Esophagus squamous epithelium (tissue), 5 donors: ENCODE results near the gene SDR42E1. TPM values are rescaled to one million over a fixed set of nuclear protein-coding genes. Genes with fewer than 3 reads are reported as not detected.
A peak's percentile ranks its signal among the peaks of the same experiment; 100 is the strongest.
"Not testable (repeated sequence)": the region's sequence is repeated elsewhere in the genome, so short reads cannot be mapped to it uniquely, and the experiment has no call there.

Experiments used
- DNase-seq: peaks from one replicate; lab custom pipeline; 2025; lab: John Stamatoyannopoulos, UW
- H3K27ac ChIP-seq, 4 donors: fragments of 200-600 bp; sonication (generic); one replicate each; pipeline ENCODE4 v1.5.1; 2016 to 2019; ENCODE audit warnings: mild to moderate bottlenecking in 1 of 4
- H3K27me3 ChIP-seq, 4 donors: fragments of 200-600 bp; sonication (generic); 1 replicate in 3 of 4; 2 replicates in 1 of 4; pipeline versions ENCODE4 v1.5.1 to v1.6.0; 2017 to 2021; ENCODE audit warnings: antibody characterized with exemption in 1 of 4
- H3K36me3 ChIP-seq, 3 donors: fragments of 200-600 bp; sonication (generic); one replicate each; pipeline ENCODE4 v1.5.1; 2016 to 2019
- H3K4me1 ChIP-seq, 3 donors: fragments of 200-600 bp; sonication (generic); one replicate each; pipeline ENCODE4 v1.5.1; 2017 to 2019
- H3K4me3 ChIP-seq, 4 donors: fragments of 200-600 bp; sonication (generic); 1 replicate in 3 of 4; 2 replicates in 1 of 4; pipeline ENCODE4 v1.5.1; 2016 to 2019; ENCODE audit warnings: mild to moderate bottlenecking in 2 of 4, moderate library complexity in 1 of 4
- H3K9me3 ChIP-seq, 3 donors: fragments of 200-600 bp; sonication (generic); one replicate each; pipeline ENCODE4 v1.5.1; 2016 to 2019
- POLR2A ChIP-seq, 4 donors: fragments of 450-650 bp; IDR thresholded peaks; one replicate each; pipeline ENCODE4 v1.6.1; 2017; ENCODE audit warnings: antibody characterized with exemption in 4 of 4, mild to moderate bottlenecking in 4 of 4, moderate library complexity in 3 of 4
- WGBS, 2 donors: methylation state at CpG; one replicate each; pipeline ENCODE4 v1.1.5; 2018; 5-methylcytosine and 5-hydroxymethylcytosine counted together
- intact Hi-C: fragments of 100-400 bp; cut with DNase I; formaldehyde crosslinking; loops from one replicate; pipeline ENCODE4 v1.15.0; 2022
- total RNA-seq, 4 donors: library from RNA; depleted of rRNA; stranded (reverse); fragments of >200 nt; gene quantifications; one replicate each; pipeline ENCODE4 v1.1.0, GENCODE V29; 2016
- TF ChIP-seq, protein P1 (sequence below), 6 experiments: fragments of 450-650 bp in 4 of 6; fragments of 200-600 bp in 2 of 6; sonication (generic) in 2 of 6; IDR thresholded peaks; one replicate each; pipeline ENCODE4 v1.5.1; 2016 to 2019; ENCODE audit warnings: antibody characterized with exemption in 6 of 6, mild to moderate bottlenecking in 4 of 6, moderate library complexity in 4 of 6
- donor health status: DM: yes; HTN: yes; CAD: no.

The SDR42E1 gene
- total RNA-seq, 4 donors from 2014 or later: 7.1 to 15.3 (median 12.3) TPM

GRCh38 chr16:81994485-81994884 lies 16.8 kb downstream of the SDR42E1 start:
- peaks cover 0 to 22% (median 16%) of the 10 kb centered on the region in 3 donors for H3K4me1 ChIP-seq
- 87 to 92% methylated on average over 5 of the region's 5 CpGs for WGBS, 2 donors
- peaks cover 0 to 11% (median 0%) of the 10 kb centered on the region in 3 donors for H3K36me3 ChIP-seq
- no peak overlapping the region for H3K4me3 ChIP-seq
- H3K9me3 ChIP-seq: no peaks in the 10 kb centered on the region
- intact Hi-C loops: no loop called here
- TF ChIP-seq, protein P1, sequence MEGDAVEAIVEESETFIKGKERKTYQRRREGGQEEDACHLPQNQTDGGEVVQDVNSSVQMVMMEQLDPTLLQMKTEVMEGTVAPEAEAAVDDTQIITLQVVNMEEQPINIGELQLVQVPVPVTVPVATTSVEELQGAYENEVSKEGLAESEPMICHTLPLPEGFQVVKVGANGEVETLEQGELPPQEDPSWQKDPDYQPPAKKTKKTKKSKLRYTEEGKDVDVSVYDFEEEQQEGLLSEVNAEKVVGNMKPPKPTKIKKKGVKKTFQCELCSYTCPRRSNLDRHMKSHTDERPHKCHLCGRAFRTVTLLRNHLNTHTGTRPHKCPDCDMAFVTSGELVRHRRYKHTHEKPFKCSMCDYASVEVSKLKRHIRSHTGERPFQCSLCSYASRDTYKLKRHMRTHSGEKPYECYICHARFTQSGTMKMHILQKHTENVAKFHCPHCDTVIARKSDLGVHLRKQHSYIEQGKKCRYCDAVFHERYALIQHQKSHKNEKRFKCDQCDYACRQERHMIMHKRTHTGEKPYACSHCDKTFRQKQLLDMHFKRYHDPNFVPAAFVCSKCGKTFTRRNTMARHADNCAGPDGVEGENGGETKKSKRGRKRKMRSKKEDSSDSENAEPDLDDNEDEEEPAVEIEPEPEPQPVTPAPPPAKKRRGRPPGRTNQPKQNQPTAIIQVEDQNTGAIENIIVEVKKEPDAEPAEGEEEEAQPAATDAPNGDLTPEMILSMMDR (IDR thresholded peaks at IDR 0.05): peak in 2 of 6 experiments; percentile 21 to 48
- no peak for TF ChIP-seq POLR2A (IDR thresholded peaks at IDR 0.05)
- DNase-seq: no peak
- H3K27me3 ChIP-seq: no peaks in the 10 kb centered on the region
- no peak overlapping the region for H3K27ac ChIP-seq

- 68 to 71% methylated on average over 3 of the region's 3 CpGs for WGBS, 2 donors
- H3K27ac ChIP-seq: no peak overlapping the region
- no peaks in the 10 kb centered on the region for H3K36me3 ChIP-seq
- DNase-seq: no peak
- H3K27me3 ChIP-seq: no peaks in the 10 kb centered on the region
- H3K4me3 ChIP-seq: no peak overlapping the region
- peaks cover 0 to 19% (median 16%) of the 10 kb centered on the region in 3 donors for H3K4me1 ChIP-seq
- intact Hi-C loops: no loop called here
- no peaks in the 10 kb centered on the region for H3K9me3 ChIP-seq
- TF ChIP-seq, protein P1 (IDR thresholded peaks at IDR 0.05): no peak
- TF ChIP-seq POLR2A (IDR thresholded peaks at IDR 0.05): no peak
Observed at GRCh38 chr16:81992859-81993258, 18.4 kb downstream of the SDR42E1 start.

- no peak overlapping the region for H3K27ac ChIP-seq
- H3K36me3 ChIP-seq: no peaks in the 10 kb centered on the region
- intact Hi-C loops: no loop called here
- WGBS, 2 donors: 47 to 51% methylated on average over 4 to 5 of the region's 5 CpGs
- no peaks in the 10 kb centered on the region for H3K27me3 ChIP-seq
- DNase-seq: no peak
- TF ChIP-seq, protein P1 (IDR thresholded peaks at IDR 0.05): no peak
- TF ChIP-seq POLR2A (IDR thresholded peaks at IDR 0.05): no peak
- no peaks in the 10 kb centered on the region for H3K9me3 ChIP-seq
- H3K4me1 ChIP-seq: no peaks in the 10 kb centered on the region
- H3K4me3 ChIP-seq: no peak overlapping the region
Observed at GRCh38 chr16:81987706-81988105, 23.6 kb downstream of the SDR42E1 start.

GRCh38 chr16:81987121-81987520 lies 24.1 kb downstream of the SDR42E1 start:
- no peaks in the 10 kb centered on the region for H3K4me1 ChIP-seq
- 84% methylated on average over 8 of the region's 8 CpGs for WGBS, 2 donors
- no peak overlapping the region for H3K4me3 ChIP-seq

DNA sequence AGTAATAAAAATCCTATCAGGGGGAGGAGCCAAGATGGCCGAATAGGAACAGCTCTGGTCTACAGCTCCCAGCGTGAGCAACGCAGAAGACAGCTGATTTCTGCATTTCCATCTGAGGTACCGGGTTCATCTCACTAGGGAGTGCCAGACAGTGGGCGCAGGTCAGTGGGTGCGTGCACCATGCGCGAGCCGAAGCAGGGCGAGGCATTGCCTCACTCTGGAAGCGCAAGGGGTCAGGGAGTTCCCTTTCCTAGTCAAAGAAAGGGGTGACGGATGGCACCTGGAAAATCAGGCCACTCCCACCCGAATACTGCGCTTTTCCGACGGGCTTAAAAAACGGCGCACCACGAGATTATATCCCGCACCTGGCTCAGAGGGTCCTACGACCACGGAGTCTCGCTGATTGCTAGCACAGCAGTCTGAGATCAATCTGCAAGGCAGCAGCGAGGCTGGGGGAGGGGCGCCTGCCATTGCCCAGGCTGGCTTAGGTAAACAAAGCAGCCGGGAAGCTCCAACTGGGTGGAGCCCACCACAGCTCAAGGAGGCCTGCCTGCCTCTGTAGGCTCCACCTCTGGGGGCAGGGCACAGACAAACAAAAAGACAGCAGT lies 33.8 kb downstream of the SDR42E1 start:
- H3K27me3 ChIP-seq, intact Hi-C loops, H3K27ac ChIP-seq, H3K4me3 ChIP-seq, H3K36me3 ChIP-seq, H3K9me3 ChIP-seq, H3K4me1 ChIP-seq, DNase-seq: not testable (repeated sequence)
- WGBS, 2 donors: 76 to 82% methylated on average over 12 to 19 of the region's 26 CpGs

More at GRCh38 chr16:81987121-81987520, 24.1 kb downstream of the SDR42E1 start:
- intact Hi-C loops: no loop called here
- Histone ChIP-seq H3K27ac (no peak overlapping the region), H3K36me3 (no peaks in the 10 kb centered on the region), H3K9me3 (no peaks in the 10 kb centered on the region), H3K27me3 (no peaks in the 10 kb centered on the region)
- TF ChIP-seq POLR2A (IDR thresholded peaks at IDR 0.05): no peak
- TF ChIP-seq, protein P1 (IDR thresholded peaks at IDR 0.05): no peak
- no peak for DNase-seq
